B cell (primary cell): ENCODE results near the gene C13orf42.

Experiments used
- CTCF ChIP-seq: fragments of 200-600 bp; IDR thresholded peaks from one replicate; pipeline ENCODE4 v1.8.0; 2022; ENCODE audit warnings: antibody characterized with exemption, mild to moderate bottlenecking
- EZH2 ChIP-seq: IDR thresholded peaks from 2 replicates; pipeline ENCODE4 v1.6.1; 2012; ENCODE audit warnings: borderline replicate concordance, low read depth, mild to moderate bottlenecking, moderate library complexity, low read length; ENCODE audit not compliant: insufficient read depth, poor library complexity, severe bottlenecking

- TF ChIP-seq CTCF (no peak), EZH2 (no peak)
Measured at GRCh38 chr13:51148952-51149573, 38.0 kb upstream of the C13orf42 start.
